Natural killer cell (primary cell): Measurements from ENCODE around the gene RBM47. TPM values are rescaled to one million over a fixed set of nuclear protein-coding genes. Genes with fewer than 3 reads are reported as not detected.

Source experiments
- ATAC-seq, 3 donors: fragments of 150-1000 bp in 2 of 3; fragments of 200-7000 bp in 1 of 3; cut with Tn5 transposase; 1 replicate in 1 of 3; 2 replicates in 2 of 3; pipeline ENCODE4 v1.10.0; 2021; ENCODE audit warnings: mild to moderate bottlenecking in 2 of 3, moderate library complexity in 2 of 3
- DNase-seq, 2 donors: peaks; one replicate each; pipeline versions ENCODE4 v3.0.0 to v3.0.0-alpha.2; 2013 to 2021; ENCODE audit warnings: mixed read lengths in 1 of 2
- H3K27ac ChIP-seq: one replicate; pipeline ENCODE4 v1.5.1; 2013; ENCODE audit warnings: mild to moderate bottlenecking, low read length
- H3K27me3 ChIP-seq: one replicate; pipeline ENCODE4 v1.6.1; 2013; ENCODE audit warnings: low read length; ENCODE audit not compliant: control insufficient read depth, insufficient read depth
- H3K36me3 ChIP-seq: one replicate; pipeline ENCODE4 v1.6.1; 2013; ENCODE audit warnings: low read length; ENCODE audit not compliant: control insufficient read depth, insufficient read depth
- H3K4me1 ChIP-seq: one replicate; pipeline ENCODE4 v1.6.1; 2013; ENCODE audit warnings: low read length; ENCODE audit not compliant: control insufficient read depth, insufficient read depth
- H3K4me3 ChIP-seq: one replicate; pipeline ENCODE4 v1.5.1; 2013; ENCODE audit warnings: low read length
- H3K9me3 ChIP-seq: one replicate; pipeline ENCODE4 v1.6.1; 2013; ENCODE audit warnings: low read length; ENCODE audit not compliant: control insufficient read depth, insufficient read depth
- H3K27ac Mint-ChIP-seq, 2 donors: one replicate each; pipeline ENCODE4 v1.8.0; 2022; ENCODE audit warnings: mild to moderate bottlenecking in 2 of 2, mixed read lengths in 2 of 2, moderate library complexity in 1 of 2
- H3K27me3 Mint-ChIP-seq, 2 donors: one replicate each; pipeline ENCODE4 v1.8.0; 2022; ENCODE audit warnings: low read depth in 2 of 2, mixed read lengths in 2 of 2
- H3K36me3 Mint-ChIP-seq: one replicate; pipeline ENCODE4 v1.8.0; 2022; ENCODE audit warnings: mixed read lengths
- H3K4me1 Mint-ChIP-seq, 2 donors: one replicate each; pipeline ENCODE4 v1.8.0; 2022; ENCODE audit warnings: mixed read lengths in 2 of 2
- H3K4me3 Mint-ChIP-seq: one replicate; pipeline ENCODE4 v1.8.0; 2022; ENCODE audit warnings: mild to moderate bottlenecking, moderate library complexity, mixed read lengths
- H3K9me3 Mint-ChIP-seq, 2 donors: one replicate each; pipeline ENCODE4 v1.8.0; 2022; ENCODE audit warnings: mixed read lengths in 2 of 2
- WGBS: methylation state at CpG from one replicate; pipeline ENCODE4 v1.1.7; 2013; ENCODE audit warnings: missing lambda C conversion rate; ENCODE audit not compliant: insufficient coverage; 5-methylcytosine and 5-hydroxymethylcytosine counted together
- intact Hi-C: fragments of 100-400 bp; cut with micrococcal nuclease; formaldehyde crosslinking; loops from one replicate; pipeline ENCODE4 v1.14.2; 2022
- total RNA-seq, 4 donors: library from RNA; stranded (reverse); fragments of 120-200 nt in 1 of 4; gene quantifications; one replicate each; pipeline versions ENCODE4 v1.2.3 to v1.2.4, GENCODE V29; 2013 to 2022
- TF ChIP-seq, protein P1 (sequence below): fragments of 200-600 bp; IDR thresholded peaks from one replicate; pipeline ENCODE4 v1.8.0; 2022; ENCODE audit warnings: antibody characterized with exemption

RBM47 gene
- total RNA-seq, 3 donors from 2014 or later (not counting 1 experiment from before 2014, with no cell fraction given), result 2.0 to 7.7 (median 3.9) TPM

DNA sequence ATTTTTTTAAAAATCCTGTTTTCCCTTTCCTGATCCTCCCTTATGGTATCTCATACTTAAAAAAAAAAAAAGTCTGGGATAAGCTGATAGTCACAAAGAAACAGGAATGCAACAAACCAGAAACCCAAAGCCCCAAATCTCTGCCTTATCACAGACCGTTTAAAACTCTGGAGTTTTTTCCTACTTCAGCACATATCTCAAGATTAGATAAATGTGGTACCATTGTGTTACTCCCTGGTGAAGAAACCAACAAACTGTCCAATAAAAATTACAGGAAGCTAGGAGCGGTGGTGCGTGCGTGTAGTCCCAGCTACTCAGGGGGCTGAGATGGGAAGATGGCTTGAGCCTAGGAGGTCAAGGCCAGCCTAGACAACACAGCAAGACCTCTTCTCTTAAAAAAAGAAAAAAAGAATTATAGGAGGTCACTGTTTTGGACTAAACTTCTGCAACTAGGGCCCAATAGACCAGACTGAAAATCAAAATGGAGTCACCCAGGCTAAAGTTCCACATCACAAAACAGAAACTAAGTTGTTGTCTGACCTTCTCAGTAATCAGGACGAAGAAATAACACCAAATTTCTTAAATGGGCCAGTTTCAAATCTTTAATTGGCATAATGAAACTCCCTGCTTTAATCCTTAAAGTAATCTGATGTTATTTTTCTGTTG lies 51.9 kb downstream of the RBM47 start:
- 97% methylated on average over 5 of the region's 5 CpGs for WGBS
- intact Hi-C loops, result no loop called here
- no peaks in the 10 kb centered on the region for H3K36me3 Mint-ChIP-seq
- Histone ChIP-seq H3K4me3 (no peak overlapping the region), H3K27me3 (no peaks in the 10 kb centered on the region), H3K9me3 (no peaks in the 10 kb centered on the region), H3K27ac (peak overlapping the region; percentile 43), H3K4me1 (peaks cover 15% of the 10 kb centered on the region), H3K36me3 (no peaks in the 10 kb centered on the region)
- DNase-seq (no peak), ATAC-seq (no peak)
- no peaks in the 10 kb centered on the region for H3K9me3 Mint-ChIP-seq
- peaks cover 0 to 7% of the 10 kb centered on the region in 2 donors for H3K27me3 Mint-ChIP-seq
- no peak overlapping the region for H3K27ac Mint-ChIP-seq
- H3K4me1 Mint-ChIP-seq, result peaks cover 6 to 13% of the 10 kb centered on the region in 2 donors
- TF ChIP-seq, protein P1, sequence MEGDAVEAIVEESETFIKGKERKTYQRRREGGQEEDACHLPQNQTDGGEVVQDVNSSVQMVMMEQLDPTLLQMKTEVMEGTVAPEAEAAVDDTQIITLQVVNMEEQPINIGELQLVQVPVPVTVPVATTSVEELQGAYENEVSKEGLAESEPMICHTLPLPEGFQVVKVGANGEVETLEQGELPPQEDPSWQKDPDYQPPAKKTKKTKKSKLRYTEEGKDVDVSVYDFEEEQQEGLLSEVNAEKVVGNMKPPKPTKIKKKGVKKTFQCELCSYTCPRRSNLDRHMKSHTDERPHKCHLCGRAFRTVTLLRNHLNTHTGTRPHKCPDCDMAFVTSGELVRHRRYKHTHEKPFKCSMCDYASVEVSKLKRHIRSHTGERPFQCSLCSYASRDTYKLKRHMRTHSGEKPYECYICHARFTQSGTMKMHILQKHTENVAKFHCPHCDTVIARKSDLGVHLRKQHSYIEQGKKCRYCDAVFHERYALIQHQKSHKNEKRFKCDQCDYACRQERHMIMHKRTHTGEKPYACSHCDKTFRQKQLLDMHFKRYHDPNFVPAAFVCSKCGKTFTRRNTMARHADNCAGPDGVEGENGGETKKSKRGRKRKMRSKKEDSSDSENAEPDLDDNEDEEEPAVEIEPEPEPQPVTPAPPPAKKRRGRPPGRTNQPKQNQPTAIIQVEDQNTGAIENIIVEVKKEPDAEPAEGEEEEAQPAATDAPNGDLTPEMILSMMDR, result no peak
- H3K4me3 Mint-ChIP-seq, result no peak overlapping the region

DNA sequence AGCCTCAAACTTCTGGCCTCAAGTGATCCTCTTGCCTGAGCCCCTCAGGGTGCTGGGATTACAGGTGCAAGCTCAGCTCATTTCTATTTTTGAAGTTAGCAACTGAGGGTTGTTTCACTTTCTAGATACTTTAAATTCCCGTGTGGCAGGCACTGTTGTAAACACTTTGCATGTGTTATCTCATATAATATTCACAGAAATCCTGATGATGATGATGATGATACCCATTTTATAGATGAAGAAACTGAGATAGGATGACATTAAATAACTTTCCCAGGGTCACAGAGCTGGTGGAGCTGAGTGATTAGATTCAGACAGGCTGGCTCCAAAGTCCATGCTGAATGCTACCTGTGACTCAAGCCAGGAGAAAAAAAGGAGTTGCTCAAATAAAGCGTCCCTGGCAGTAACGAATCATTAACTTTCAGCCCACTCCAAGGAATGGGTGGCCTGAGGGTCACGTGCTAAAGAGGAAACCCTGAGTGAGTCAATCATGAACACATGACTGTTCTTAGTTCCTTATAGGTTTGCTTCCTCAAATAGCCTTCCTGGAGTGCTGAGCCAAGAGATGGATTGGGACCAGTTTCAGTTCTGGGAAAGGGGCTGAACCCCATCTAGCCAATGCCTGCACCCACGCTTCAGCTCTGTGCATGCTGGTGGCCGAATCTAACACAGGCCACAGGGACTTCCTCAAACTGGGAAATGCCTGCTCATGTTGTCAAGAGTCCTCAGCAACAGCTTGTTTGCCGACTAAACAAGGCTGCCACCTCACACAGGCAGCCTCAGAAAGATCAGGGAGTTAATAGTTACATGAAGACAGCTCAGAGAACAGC lies 52.8 kb downstream of the RBM47 start:
- peak overlapping the region; percentile 43 for H3K27ac ChIP-seq
- H3K9me3 ChIP-seq, result no peaks in the 10 kb centered on the region
- no peak overlapping the region for H3K4me3 ChIP-seq
- 20% methylated on average over 6 of the region's 7 CpGs for WGBS
- DNase-seq (peak in 1 of 2 donors; percentile 23), ATAC-seq (peak; percentile 54 to 81 (median 57))
- no peak overlapping the region for H3K27ac Mint-ChIP-seq
- H3K36me3 ChIP-seq, result no peaks in the 10 kb centered on the region
- H3K27me3 ChIP-seq, result no peaks in the 10 kb centered on the region
- peaks cover 15% of the 10 kb centered on the region for H3K4me1 ChIP-seq
- H3K4me1 Mint-ChIP-seq, result peaks cover 6 to 13% of the 10 kb centered on the region in 2 donors
- intact Hi-C loops, result no loop called here
- no peaks in the 10 kb centered on the region for H3K9me3 Mint-ChIP-seq
- H3K36me3 Mint-ChIP-seq, result no peaks in the 10 kb centered on the region
- TF ChIP-seq, protein P1, result no peak
- peaks cover 0 to 4% of the 10 kb centered on the region in 2 donors for H3K27me3 Mint-ChIP-seq
- no peak overlapping the region for H3K4me3 Mint-ChIP-seq

DNA sequence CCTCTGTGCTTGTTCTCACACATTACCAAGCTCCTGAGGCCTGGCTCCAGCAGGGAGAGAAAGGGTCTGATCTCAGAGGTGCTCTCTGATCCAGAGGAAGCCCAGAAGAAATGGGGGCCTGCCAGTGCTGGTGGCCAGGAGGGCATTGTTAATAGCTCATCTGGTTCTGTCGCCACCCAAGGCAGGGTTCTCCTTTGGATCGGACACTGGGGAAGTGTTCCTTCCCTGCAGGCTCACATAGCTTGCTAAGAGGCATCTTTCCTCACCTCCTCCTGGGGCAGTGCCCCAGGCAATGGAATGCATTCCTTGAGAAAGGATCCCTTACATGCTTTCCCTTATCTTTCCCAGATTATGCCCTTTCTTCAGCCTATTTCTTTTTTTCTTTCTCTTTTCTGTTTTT lies 53.8 kb downstream of the RBM47 start:
- WGBS, result 97% methylated on average over 2 of the region's 2 CpGs
- Histone ChIP-seq H3K4me3 (no peak overlapping the region), H3K27me3 (no peaks in the 10 kb centered on the region), H3K4me1 (peaks cover 15% of the 10 kb centered on the region), H3K27ac (no peak overlapping the region), H3K36me3 (no peaks in the 10 kb centered on the region), H3K9me3 (no peaks in the 10 kb centered on the region)
- peaks cover 6 to 13% of the 10 kb centered on the region in 2 donors for H3K4me1 Mint-ChIP-seq
- H3K27ac Mint-ChIP-seq, result no peak overlapping the region
- no peaks in the 10 kb centered on the region for H3K36me3 Mint-ChIP-seq
- ATAC-seq (no peak), DNase-seq (no peak)
- no peaks in the 10 kb centered on the region for H3K9me3 Mint-ChIP-seq
- intact Hi-C loops, result no loop called here
- H3K4me3 Mint-ChIP-seq, result no peak overlapping the region
- TF ChIP-seq, protein P1, result no peak
- H3K27me3 Mint-ChIP-seq, result peaks cover 0 to 3% of the 10 kb centered on the region in 2 donors
